ENCODE results near the gene SESTD1.
A peak's percentile ranks its signal among the peaks of the same experiment; 100 is the strongest.

Gene SESTD1

GRCh38 chr2:179181002-179181401 lies 83.6 kb downstream of the SESTD1 start:
- no peak for DNase-seq

DNA sequence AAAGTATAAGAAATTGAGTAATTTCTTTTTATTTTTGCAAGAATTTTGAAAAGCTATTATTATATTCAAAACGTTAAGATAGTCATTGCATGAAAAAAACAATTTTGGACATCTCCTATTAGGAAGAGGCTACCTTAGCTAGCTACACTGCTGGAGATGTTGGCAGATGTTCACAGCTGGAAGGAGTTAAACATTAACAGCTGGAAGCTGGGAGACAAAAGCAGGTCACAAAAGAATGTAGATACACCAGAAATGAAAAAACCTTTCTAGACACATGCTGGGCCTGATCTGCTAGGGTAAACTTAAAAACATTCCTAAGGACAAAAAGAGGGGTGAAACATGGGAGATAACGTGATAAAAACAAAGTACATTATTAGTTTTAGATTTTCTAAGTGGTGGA lies 84.4 kb downstream of the SESTD1 start:
- DNase-seq: no peak

- no peak for DNase-seq
Observed at GRCh38 chr2:179179719-179180118, 84.9 kb downstream of the SESTD1 start.

- no peak for DNase-seq
Observed at GRCh38 chr2:179177694-179178093, 86.9 kb downstream of the SESTD1 start.

- no peak for DNase-seq
Observed at GRCh38 chr2:179174240-179174639, 90.4 kb downstream of the SESTD1 start.

DNA sequence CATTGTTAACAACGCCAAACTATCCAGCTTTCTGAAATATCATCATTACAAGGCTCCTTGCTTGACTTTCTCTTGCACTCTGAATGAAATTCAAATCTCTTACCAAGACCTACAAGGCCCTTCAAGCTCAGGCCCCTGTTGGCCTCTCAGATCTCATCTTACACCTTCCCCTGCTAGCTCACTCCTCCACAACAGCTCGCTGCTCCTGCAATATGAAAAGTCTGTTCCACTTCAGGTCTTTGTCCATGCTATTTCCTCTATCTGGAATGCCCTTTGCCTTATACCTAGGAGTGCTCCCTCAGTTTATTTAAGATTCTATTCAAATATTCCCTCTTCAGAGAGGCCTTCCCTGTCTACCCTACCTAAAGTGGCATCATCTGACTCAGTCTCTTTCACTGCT lies 91.7 kb downstream of the SESTD1 start:
- DNase-seq: no peak

DNA sequence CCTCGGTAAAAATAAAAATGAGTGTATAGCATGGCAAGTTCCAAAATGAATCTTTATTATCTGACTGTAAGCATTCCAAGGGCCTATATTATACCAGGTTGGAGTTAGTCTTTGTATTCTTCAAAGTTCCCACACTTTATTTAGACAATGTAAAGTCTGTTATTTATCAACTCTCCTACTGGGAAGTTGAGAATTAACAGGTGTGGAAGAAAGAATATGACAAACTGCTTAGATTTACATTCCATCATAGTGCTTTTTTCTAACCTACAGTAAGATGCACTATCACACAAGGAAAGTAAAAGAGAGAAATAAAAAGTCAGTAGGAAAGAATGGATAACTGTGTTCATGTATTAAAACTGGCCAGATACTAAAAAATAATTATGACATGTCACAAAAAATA lies 93.3 kb downstream of the SESTD1 start:
- no peak for DNase-seq

- DNase-seq: no peak
Observed at GRCh38 chr2:179170901-179171300, 93.7 kb downstream of the SESTD1 start.

DNA sequence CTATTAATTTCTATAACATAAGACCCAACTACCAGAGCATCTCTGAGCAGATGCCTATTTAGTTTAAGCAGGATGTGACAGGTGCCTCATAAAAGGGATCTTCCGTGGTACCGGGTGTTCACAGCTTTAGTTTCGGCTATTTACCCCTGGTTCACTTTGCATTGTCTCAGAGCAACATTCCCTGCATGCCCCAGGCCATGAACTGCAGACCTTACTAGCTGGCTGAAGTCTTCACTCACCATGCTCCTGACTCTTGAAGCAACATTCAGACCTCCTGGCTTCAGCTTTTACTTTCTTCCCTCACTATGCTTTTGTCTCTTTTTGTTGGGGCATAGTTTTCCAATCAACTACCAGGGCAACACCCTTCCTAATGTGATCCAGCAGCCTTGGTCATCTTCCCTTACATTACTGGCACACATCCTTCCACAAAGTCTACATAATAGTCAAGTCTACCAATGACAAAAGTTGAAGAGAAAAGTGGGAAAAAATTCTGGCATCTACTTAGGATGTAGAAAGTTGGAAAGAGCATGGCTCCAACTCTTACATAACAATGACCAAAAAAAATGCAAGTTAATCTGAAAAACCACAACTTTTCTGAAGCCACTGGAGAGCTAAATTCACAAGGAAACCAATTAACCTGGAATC lies 99.2 kb downstream of the SESTD1 start:
- no peak for DNase-seq

DNA sequence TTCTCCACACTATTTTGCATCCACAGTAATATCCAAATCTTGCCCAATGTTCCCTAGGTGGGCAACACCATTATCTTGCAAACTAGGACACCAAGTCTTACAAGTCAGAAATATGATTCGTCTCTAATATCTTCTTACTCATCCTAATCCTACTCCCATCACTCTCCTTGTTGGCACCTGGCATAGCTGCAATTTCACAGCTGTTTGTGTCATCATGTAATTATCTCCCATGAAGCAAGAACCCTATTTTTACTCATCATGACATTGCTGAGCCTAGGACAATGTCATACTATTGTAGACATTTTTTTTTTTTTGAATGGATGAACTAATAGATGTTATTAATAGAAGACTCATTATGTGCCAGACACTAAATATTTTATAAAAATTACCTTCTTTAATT lies 123.4 kb downstream of the SESTD1 start:
- DNase-seq: no peak

- DNase-seq: no peak
Observed at GRCh38 chr2:179140571-179140970, 124.1 kb downstream of the SESTD1 start.

- DNase-seq: peak; percentile 16
Observed at GRCh38 chr2:179139506-179139905, 125.1 kb downstream of the SESTD1 start.

- no peak for DNase-seq
Observed at GRCh38 chr2:179137200-179137759, 127.4 kb downstream of the SESTD1 start.

- no peak for DNase-seq
Observed at GRCh38 chr2:179133016-179133415, 131.6 kb downstream of the SESTD1 start.

DNA sequence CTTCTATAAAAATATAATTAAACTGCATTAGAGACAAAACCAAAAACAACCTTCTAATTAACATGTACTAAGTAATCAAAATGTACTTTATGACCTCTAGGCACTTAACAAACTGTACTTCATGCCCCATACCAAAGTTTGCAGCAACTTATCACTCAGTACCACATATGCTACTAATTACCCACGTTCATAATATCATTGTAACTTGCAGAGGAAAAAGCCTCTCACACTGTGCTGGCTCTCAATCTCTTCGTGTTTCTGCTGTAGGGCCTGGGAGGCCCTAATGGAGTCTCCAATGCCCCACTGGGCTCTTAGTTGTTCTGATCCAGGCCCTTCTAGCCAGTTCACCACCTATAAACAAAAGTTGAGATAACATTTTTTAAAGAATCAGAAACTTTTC lies 132.6 kb downstream of the SESTD1 start:
- no peak for DNase-seq

DNA sequence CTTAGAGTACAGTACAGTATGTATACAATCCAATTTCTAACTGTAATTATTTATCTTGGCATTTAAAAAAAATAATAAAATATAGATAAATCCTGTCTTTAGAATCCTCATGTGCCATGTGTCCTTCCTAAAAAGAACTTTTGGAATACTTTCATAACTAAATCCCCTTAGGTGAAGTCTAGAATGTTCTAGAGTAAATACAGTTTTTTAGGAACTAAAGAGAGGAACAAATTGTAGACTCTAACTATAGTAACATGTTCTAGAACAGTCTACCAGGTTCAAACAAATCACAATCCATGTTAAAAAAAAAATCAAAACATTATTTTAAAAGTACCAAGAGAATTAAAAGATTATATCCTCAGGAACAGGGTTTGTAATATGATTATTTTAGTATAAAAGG lies 134.1 kb downstream of the SESTD1 start:
- DNase-seq: no peak

- no peak for DNase-seq
Observed at GRCh38 chr2:179129574-179130238, 134.9 kb downstream of the SESTD1 start.

DNA sequence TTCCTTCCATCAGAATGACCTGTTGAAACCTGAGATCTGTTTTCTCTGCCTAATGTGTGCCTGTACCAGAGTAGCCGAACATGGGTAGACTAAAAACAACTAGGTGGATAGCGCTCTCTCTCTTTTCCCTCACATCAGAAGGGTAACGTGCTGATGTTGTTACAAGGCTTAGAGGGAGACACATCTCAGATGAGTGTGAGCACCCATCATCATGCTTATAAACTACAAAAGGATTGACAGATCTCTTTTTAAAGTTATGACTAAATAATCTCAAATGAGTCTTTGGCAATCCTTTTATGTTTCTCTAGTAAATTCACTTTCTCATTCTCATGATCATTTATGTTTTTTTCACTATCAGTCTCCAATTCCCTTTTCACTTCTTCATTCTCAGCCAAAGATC lies 139.2 kb downstream of the SESTD1 start:
- no peak for DNase-seq

- no peak for DNase-seq
Observed at GRCh38 chr2:179124282-179124681, 140.3 kb downstream of the SESTD1 start.

DNA sequence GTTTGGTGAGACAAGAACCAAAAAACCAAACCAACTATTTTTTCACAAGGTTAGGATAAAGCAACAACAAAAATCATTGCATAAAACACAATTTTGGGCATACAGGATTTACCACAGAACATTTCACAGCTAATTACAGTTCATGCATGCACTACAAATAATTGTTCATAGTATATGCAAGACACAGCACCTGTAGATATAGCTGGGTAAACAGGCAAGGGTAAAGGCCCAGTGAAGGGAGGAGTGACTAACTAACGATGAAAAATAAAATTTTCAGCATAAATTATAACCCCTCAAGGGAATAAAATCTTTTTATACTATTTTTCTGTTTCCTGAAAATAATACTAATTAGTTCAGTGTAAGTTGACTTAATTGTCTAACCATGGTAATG lies 141.4 kb downstream of the SESTD1 start:
- no peak for DNase-seq

DNA sequence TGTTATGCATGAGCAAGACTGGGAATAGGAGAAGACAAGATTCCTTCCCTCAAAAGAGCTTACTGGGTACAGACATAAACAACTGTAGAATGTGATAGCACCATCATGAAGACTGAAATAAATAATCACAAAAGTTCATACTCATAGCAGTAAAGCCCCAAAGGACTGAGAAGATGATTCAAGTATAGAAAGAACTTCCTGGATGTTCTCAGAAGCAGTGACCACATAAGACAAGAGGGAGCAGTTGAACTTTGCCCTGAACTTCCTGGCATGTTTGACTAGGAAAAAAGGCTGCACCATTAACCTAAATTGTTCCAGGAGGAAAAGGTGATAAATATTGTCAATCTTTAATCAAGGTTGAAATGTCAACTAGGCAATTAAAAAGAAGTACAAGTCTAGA lies 156.9 kb downstream of the SESTD1 start:
- DNase-seq: peak; percentile 18

- peak; percentile 92 for DNase-seq
Observed at GRCh38 chr2:179106676-179107428, 157.8 kb downstream of the SESTD1 start.

GRCh38 chr2:179106342-179106675 lies 158.3 kb downstream of the SESTD1 start:
- DNase-seq: no peak

DNA sequence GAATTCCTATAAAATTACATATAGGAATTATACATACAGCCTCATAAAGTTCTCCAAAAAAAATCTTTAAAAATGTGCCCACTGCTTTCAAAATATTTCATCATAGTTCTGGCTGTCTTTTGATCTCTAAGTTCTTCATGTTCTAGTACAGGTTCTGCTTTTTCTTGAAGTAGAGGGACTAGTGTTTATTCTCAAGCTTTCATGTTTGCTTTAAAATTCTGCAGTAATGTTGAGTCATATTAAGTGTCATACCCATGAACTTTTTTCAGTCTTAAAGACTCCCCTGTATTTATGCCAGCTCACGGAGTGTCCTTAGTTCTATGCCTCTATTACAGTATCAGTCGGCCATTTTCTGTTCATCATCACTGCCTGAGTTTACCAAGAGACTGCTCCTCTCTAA lies 159.9 kb downstream of the SESTD1 start:
- DNase-seq: peak; percentile 13

Measured in fibroblast of skin of right biceps (primary cell).